IPS-NIHi7 (cell line): ENCODE data around the gene RUFY1.

ENCODE experiments used
- DNase-seq: peaks from one replicate; pipeline ENCODE4 v3.0.0; 2012; ENCODE audit warnings: mixed read lengths; ENCODE audit errors: extremely low spot score

The RUFY1 gene

DNA sequence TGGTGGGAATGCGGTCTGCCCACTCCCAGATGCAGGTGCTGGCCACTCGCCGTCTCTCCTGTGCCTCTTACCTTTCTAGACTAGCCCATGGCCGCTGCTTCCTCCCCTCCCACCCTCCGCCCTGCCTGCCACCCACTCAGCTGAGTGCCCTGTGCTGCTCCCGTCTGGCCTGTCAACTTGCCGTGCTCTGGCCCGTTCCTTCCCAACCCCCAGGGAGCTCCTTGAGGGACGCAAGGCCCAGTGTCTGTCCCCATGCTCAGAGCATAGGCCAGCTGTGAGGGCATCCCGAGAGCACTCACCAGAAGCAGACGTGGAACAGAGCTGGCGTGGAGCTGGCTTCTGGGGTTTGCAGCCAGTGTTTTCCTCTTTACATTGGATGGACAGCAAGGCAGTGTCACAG lies 53.0 kb downstream of the RUFY1 start:
- no peak for DNase-seq

- no peak for DNase-seq
These were observed 54.9 kb downstream of the RUFY1 start for GRCh38 chr5:179605026-179605833.

DNA sequence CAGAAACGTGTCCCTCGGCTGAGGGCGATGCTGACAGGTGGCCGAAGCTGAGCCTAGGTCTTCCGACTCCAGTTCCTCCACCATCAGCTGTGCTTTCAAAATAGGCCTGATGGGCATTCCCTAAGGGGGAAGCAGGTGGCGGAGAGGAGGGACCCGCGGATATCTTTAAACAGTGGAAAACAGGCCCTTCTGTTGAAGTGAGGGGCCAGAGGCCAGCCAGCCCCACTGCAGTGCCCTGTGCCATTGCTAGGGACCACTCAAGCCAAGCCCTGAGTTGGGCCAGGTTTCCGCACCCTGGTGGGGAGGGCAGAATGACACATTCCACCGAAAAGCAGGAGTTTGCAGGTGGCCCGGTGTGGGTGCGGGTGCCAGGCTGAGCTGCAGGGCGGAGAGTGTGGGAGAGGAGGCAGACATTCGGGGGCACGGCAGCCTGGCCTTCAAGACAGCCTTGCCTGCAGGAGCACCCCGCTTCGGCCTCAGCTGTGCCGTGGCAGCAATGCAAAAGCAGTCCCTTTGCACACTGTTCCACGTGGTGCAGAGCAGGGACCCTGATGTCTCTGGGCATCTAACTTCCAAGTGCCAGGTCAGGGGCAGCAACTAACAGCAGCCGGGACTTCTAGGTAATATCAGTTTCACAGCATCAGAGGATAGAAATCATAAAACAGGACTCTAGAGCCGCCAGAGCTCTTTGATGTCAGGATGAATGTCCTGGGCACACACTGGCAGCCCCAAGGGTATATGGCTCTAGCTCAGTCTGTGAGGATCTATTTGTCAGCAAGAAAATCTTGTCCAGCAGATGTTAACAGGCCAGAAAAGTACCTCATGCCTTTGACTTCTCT lies 55.9 kb downstream of the RUFY1 start:
- no peak for DNase-seq

DNA sequence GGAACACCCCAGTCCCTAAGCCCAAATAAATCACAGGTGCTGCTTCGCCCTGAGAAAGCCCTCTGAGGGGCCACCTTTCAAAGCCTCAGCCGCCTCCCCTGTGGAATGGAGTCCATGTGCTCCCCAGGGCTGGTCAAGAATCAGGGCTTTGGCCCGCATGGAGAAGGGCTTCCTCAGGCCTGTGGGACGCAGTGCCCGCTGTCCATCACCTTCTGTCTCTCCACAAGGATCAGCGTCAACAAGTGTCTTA lies 56.5 kb downstream of the RUFY1 start:
- DNase-seq, result no peak

DNA sequence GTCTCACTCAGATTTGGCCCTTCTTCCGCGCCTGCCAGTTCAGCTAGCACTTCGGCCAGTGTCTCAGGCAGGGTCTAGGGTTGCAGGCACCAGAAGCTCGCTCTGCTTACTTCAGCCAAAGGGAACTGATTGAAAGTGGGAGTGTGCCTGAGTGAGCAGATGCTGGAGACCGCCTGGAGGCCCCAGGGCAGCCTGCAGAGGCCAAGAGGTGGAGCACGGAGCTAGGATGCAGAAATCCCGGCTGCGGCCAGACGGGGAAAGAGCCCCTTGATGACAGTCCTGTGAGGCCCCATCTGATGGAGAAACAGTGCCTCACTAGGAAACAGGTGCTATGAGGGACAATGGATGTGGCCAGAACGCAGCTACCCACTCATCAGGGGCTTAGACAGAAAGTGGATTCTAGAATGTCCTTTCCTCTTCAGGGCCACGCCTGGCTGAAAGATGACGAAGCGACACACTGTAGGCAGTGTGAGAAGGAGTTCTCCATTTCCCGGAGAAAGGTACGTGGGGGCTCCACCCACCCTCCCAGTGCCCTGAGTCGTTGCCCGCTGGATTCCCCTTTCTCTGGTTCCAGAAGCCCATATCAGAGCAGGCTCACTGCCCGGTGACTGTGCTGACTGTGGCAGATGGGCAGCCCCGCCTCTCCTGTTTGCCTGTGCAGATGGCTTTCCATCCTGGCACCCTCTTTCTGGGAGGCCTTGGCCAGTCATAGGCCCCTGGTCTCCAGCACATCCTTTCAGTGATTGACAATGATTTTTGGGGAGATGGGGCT lies 57.0 kb downstream of the RUFY1 start:
- no peak for DNase-seq

GRCh38 chr5:179608131-179608581 lies 57.8 kb downstream of the RUFY1 start:
- no peak for DNase-seq

DNA sequence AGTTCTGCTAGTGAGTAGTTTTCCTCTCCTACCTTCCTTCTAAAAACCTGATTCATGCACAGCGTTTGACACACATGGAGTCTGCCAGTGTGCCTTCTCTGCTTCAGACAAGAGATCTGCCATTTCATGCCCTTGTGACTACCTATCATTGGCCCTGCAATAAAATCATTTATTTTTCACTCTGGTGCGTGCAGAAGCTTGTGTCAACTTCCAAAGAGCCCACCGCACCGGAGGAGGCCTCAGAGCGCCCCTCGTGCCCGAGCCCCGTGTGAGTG lies 59.4 kb downstream of the RUFY1 start:
- no peak for DNase-seq

DNA sequence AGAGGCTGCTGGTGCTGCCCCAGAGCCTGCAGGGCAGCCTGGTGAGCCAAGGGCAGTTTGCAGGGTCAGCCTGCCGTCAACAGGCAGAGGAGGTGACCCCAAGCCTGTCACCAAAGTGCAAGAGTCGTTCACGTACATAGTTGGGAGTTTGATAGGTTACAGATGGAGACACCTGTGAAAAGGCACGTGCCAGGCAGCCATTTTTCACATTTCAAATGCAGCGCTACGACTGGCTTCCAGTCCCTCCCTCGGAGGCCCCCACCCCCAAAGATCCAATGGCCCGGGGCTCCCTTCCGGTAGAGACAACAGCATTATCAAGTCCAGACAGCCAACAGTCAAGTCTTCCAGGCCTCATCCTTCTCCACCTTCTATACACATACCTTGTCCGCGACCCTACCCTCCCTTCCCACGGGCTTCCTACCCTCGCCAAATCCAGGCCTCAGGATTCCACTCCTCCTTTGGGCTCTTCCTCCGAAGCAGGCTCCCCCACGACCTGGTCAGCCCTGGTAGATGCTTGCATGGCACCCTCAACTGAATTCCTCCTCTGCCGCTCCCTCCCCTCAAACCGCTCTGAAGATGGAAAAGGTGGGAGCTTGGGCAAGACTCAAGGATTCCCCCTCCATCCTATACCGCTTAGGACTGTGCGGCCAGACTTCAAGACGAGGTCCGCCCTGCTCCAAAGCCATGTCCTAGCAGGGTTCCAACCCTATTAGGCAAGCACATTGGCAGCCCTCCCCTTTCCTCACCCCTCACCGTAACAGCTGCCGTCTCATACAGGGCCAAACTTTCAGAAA lies 60.0 kb downstream of the RUFY1 start:
- DNase-seq, result no peak

DNA sequence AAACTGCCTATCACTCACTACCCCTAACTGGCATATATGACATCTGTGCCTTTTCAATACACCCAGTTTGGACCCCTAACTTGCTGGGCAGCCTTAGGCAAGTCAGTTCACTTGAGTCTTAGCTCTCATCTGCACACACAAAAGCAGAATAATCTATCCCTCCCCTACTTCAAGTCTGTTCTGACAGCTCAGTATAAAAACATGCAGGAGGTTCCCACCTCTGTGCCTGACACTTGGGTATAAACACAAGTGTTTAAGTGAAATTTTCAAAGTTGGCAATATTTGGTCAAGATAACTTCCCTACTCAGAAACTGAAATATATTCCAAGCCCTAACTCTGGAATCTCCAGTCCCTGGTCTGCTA lies 60.5 kb downstream of the RUFY1 start:
- no peak for DNase-seq

GRCh38 chr5:179612577-179613459 lies 62.5 kb downstream of the RUFY1 start:
- DNase-seq, result no peak

GRCh38 chr5:179613460-179614071 lies 63.2 kb downstream of the RUFY1 start:
- no peak for DNase-seq

DNA sequence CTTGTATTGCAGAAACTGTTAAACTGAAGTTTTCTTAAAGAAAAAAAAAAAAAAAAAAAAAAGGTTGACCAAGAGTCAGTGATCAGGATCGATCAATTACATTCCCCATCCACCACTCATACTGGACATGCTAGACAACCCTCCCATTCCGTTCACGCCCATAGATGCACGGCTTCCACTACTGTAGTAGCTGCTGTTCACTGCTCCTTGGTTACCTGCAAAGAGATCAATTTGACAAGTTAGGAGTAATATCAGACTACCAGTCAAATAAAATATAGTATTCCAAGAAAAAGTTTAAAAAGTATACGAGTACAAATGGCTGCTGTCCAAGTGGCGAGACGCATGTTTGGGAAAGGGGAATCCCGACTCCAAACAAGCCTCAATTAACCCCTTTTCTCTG lies 64.4 kb downstream of the RUFY1 start:
- no peak for DNase-seq

DNA sequence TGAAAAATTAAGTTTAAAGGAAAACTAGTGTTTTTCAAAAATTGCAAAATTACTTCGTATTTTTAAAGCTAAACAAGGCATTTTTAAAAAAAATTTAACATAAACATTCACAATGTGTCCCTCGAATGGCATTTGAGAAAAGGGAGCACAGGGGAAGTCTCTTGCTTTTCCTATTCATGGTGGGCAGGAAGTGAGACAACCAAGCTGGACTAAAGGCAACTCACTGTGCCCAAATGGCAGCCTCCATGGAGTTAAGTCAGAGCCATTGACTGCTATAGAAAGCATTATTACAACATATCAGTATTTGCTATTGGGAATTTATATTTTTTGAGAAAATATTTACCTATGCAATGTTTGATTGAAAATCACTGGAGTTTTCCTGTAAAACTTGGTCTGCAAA lies 64.8 kb downstream of the RUFY1 start:
- no peak for DNase-seq

- no peak for DNase-seq
These were observed 65.7 kb downstream of the RUFY1 start for GRCh38 chr5:179616002-179616594.

GRCh38 chr5:179617930-179618329 lies 67.6 kb downstream of the RUFY1 start:
- no peak for DNase-seq

DNA sequence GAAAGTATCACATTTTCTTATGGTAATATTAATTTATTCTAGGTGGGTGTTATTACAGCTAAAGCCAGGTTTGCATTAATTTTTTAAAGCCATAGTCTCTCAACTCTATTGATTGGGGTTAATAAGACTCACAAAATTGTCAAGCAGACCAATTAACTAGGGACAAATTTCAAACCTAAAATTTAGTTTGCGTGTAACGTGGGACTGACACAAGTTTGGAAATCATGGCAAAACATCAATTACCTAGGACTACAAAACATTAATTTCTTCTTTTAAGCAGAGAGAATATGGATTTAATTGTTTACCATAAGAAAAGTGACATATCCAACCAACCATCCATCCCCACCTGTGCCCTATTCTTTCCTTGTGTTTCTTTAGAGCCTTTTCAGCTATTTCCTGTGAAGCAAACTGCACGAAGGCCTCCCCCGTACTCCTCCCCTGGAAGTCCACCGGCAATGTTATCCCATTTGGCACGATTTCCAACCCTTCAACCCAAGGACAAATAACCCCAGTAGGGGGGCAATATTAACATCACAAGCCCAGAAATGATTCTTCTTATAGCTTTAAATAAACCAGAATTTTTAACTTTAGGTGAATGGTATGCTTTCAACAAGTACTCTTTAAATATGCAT lies 68.7 kb downstream of the RUFY1 start:
- no peak for DNase-seq

DNA sequence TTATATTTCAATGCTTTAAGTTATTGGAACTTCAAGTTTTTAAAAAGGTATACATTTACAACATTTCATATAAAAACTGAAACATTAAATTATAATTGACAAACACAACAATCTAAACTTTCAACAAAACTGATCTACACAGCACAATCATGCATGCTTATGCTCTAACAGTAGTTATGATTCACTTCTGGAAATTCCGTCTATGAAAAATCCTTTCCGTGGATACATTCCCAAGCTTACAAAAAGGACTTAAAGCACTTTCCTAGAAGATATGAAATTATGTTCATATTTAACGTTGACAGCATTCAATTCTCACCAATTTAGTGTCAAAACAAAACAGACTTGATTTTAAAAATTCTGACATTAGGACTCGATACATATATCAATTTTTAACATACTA lies 69.4 kb downstream of the RUFY1 start:
- no peak for DNase-seq

DNA sequence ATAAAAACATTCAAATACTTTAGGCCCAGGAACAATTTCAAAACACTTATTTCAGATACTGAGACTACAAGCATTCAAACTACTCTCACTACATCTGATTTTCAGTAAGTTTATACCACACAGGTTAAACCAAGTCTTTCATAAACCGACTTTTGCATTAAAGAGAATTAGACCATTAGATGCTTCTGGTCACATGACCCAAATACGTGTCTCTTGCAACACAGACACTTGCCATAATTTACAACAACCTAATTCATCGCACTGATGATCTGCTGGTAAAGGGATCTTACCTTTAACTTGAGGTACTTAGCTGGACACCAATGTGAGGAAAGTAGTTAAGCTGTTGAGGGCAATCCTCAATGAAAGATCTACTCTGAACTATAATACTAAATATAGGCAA lies 69.9 kb downstream of the RUFY1 start:
- no peak for DNase-seq

DNA sequence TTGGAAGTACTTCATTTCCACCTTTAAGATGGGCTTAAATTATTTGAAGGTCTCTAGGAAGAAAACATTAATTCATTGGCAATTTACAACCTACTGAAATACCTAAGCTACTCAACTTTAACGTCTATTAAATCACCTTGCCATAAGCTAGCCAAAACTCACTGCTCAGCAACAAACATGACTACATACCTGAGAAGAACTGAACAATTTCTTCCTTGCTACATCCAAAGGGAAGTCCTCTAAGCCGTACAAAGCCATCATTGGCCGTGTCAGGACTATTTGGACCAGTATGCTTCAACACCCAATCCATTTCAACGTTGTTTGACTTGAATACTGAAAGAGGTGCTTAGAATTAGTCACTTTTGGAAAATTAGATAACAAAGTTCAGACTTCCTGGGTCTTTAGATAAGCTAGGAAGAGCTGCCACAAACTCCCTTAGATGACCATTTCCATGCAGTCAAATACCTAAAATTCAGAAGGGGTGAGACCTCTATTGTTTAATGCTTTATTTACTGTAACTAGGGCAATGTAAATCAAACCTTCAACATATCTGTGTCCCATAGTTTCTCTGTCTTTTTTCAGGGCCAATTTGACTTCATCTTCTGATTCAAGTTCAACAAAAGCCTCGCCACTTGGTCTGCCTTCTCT lies 70.5 kb downstream of the RUFY1 start:
- DNase-seq, result no peak
